Mesenchymal stem cell (in vitro differentiated cells and primary cell): ENCODE data around the gene NOTUM.

Source experiments
- DNase-seq: peaks from one replicate; pipeline ENCODE4 v3.0.0-alpha.2; 2013
- H2AFZ ChIP-seq: one replicate; pipeline ENCODE4 v1.6.1; 2013; ENCODE audit warnings: low read depth, mild to moderate bottlenecking, control low read depth, inconsistent platforms, low read length, moderate library complexity
- H2AK5ac ChIP-seq: 2 replicates; pipeline ENCODE4 v1.6.1; 2013; ENCODE audit warnings: low read length, moderate library complexity, mild to moderate bottlenecking, inconsistent platforms; ENCODE audit not compliant: severe bottlenecking
- H2BK120ac ChIP-seq: one replicate; pipeline ENCODE4 v1.6.1; 2013; ENCODE audit warnings: low read depth, mild to moderate bottlenecking, inconsistent platforms, low read length, moderate library complexity
- H2BK12ac ChIP-seq, 2 experiments: one replicate each; pipeline ENCODE4 v1.6.1; 2013; ENCODE audit warnings: inconsistent platforms in 2 of 2, low read length in 2 of 2, mild to moderate bottlenecking in 2 of 2, moderate library complexity in 2 of 2, control low read depth in 1 of 2
- H2BK15ac ChIP-seq: one replicate; pipeline ENCODE4 v1.6.1; 2013; ENCODE audit warnings: mild to moderate bottlenecking, low read depth, inconsistent platforms; ENCODE audit not compliant: poor library complexity, severe bottlenecking
- H2BK5ac ChIP-seq: 2 replicates; pipeline ENCODE4 v1.6.1; 2013; ENCODE audit warnings: low read depth, mild to moderate bottlenecking, low read length, control low read depth, inconsistent platforms; ENCODE audit not compliant: poor library complexity, severe bottlenecking
- H3K14ac ChIP-seq, 2 experiments: one replicate each; pipeline ENCODE4 v1.6.1; 2013; ENCODE audit warnings: inconsistent platforms in 2 of 2, low read length in 2 of 2, control low read depth in 1 of 2, mild to moderate bottlenecking in 1 of 2, moderate library complexity in 1 of 2
- H3K18ac ChIP-seq, 2 experiments: one replicate each; pipeline ENCODE4 v1.6.1; 2013; ENCODE audit warnings: inconsistent platforms in 2 of 2, low read length in 2 of 2, control low read depth in 1 of 2, low read depth in 1 of 2, mild to moderate bottlenecking in 1 of 2
- H3K23ac ChIP-seq, 2 experiments: one replicate each; pipeline ENCODE4 v1.6.1; 2013; ENCODE audit warnings: inconsistent platforms in 2 of 2, low read length in 2 of 2, mild to moderate bottlenecking in 2 of 2, moderate library complexity in 2 of 2, control low read depth in 1 of 2
- H3K27ac ChIP-seq: 2 replicates; pipeline ENCODE4 v1.5.1; 2013; ENCODE audit warnings: mild to moderate bottlenecking, moderate library complexity, low read length, control low read depth, inconsistent platforms; ENCODE audit not compliant: poor library complexity, severe bottlenecking
- H3K27me3 ChIP-seq, 2 experiments: 2 replicates each; pipeline versions ENCODE4 v1.6.1 to v1.7.0; 2013; ENCODE audit warnings: low read length in 2 of 2, mild to moderate bottlenecking in 2 of 2, moderate library complexity in 2 of 2, control low read depth in 1 of 2, inconsistent platforms in 1 of 2; ENCODE audit not compliant: control insufficient read depth in 1 of 2, insufficient read depth in 1 of 2
- H3K36me3 ChIP-seq, 2 experiments: 2 replicates each; pipeline versions ENCODE4 v1.6.1 to v1.7.0; 2013; ENCODE audit warnings: low read length in 2 of 2, control low read depth in 1 of 2, inconsistent platforms in 1 of 2, low read depth in 1 of 2, mild to moderate bottlenecking in 1 of 2; ENCODE audit not compliant: insufficient read depth in 2 of 2, control insufficient read depth in 1 of 2
- H3K4ac ChIP-seq, 2 experiments: one replicate each; pipeline ENCODE4 v1.6.1; 2013; ENCODE audit warnings: inconsistent platforms in 2 of 2, low read length in 2 of 2, mild to moderate bottlenecking in 2 of 2, moderate library complexity in 2 of 2, control low read depth in 1 of 2, low read depth in 1 of 2
- H3K4me1 ChIP-seq: 2 replicates; pipeline ENCODE4 v1.6.1; 2013; ENCODE audit warnings: low read depth, low read length, control low read depth; ENCODE audit not compliant: control insufficient read depth, insufficient read depth
- H3K4me2 ChIP-seq: 2 replicates; pipeline ENCODE4 v1.6.1; 2013; ENCODE audit warnings: low read length, mild to moderate bottlenecking, inconsistent platforms; ENCODE audit not compliant: poor library complexity, severe bottlenecking
- H3K4me3 ChIP-seq, 2 experiments: 2 replicates each; pipeline versions ENCODE4 v1.5.1 to v1.7.0; 2013; ENCODE audit warnings: low read length in 2 of 2, mild to moderate bottlenecking in 2 of 2, control low read depth in 1 of 2, low read depth in 1 of 2; ENCODE audit not compliant: insufficient read depth in 1 of 2
- H3K79me1 ChIP-seq: replicated peaks from 2 replicates; pipeline ENCODE4 v1.6.1; 2013; ENCODE audit warnings: mild to moderate bottlenecking, control low read depth, low read length, inconsistent platforms; ENCODE audit not compliant: poor library complexity, severe bottlenecking
- H3K9ac ChIP-seq: 2 replicates; pipeline ENCODE4 v1.7.0; 2013; ENCODE audit warnings: mild to moderate bottlenecking, low read length, moderate library complexity
- H3K9me3 ChIP-seq: 2 replicates; pipeline ENCODE4 v1.7.0; 2013; ENCODE audit warnings: mild to moderate bottlenecking, low read length; ENCODE audit not compliant: control insufficient read depth
- H4K8ac ChIP-seq: one replicate; pipeline ENCODE4 v1.6.1; 2013; ENCODE audit warnings: inconsistent platforms, mild to moderate bottlenecking, low read length, moderate library complexity
- H4K91ac ChIP-seq: one replicate; pipeline ENCODE4 v1.6.1; 2013; ENCODE audit warnings: mild to moderate bottlenecking, low read length, inconsistent platforms
- WGBS: methylation state at CpG from one replicate; pipeline ENCODE4 v1.1.7; 2013; ENCODE audit warnings: mixed read lengths; 5-methylcytosine and 5-hydroxymethylcytosine counted together

The NOTUM gene

GRCh38 chr17:81959362-81960129 lies 1.4 kb downstream of the NOTUM start:
- Histone ChIP-seq H2AFZ (no peak overlapping the region), H3K27ac (no peak overlapping the region), H3K9ac (no peak overlapping the region), H3K4ac (no peak overlapping the region), H4K8ac (no peak overlapping the region), H2BK12ac (no peak overlapping the region), H2BK15ac (no peak overlapping the region), H3K9me3 (no peaks in the 10 kb centered on the region), H2BK5ac (no peak overlapping the region), H3K4me2 (peak overlapping the region; percentile 91), H3K79me1 (no peaks in the 10 kb centered on the region), H4K91ac (no peak overlapping the region), H3K14ac (no peak overlapping the region), H3K18ac (peak overlapping the region in 1 of 2 experiments; percentile 41), H3K23ac (no peak overlapping the region), H3K4me1 (peaks cover 30% of the 10 kb centered on the region), H3K27me3 (peaks cover 41 to 80% of the 10 kb centered on the region in 2 experiments), H2BK120ac (no peak overlapping the region), H3K36me3 (no peaks in the 10 kb centered on the region), H2AK5ac (no peak overlapping the region), H3K4me3 (peak overlapping the region in 1 of 2 experiments; percentile 52)
- DNase-seq, result peak; percentile 49
- 9% methylated on average over 52 of the region's 112 CpGs for WGBS

- Histone ChIP-seq H3K4ac (no peak overlapping the region), H3K18ac (no peak overlapping the region), H2AK5ac (no peak overlapping the region), H2BK15ac (no peak overlapping the region), H3K36me3 (no peaks in the 10 kb centered on the region), H3K23ac (no peak overlapping the region), H3K4me1 (peaks cover 36% of the 10 kb centered on the region), H3K27me3 (peaks cover 35 to 77% of the 10 kb centered on the region in 2 experiments), H3K4me2 (peak overlapping the region; percentile 91), H2BK120ac (no peak overlapping the region), H3K79me1 (no peaks in the 10 kb centered on the region), H3K14ac (no peak overlapping the region), H3K9me3 (no peaks in the 10 kb centered on the region), H4K91ac (no peak overlapping the region), H2BK12ac (no peak overlapping the region), H2BK5ac (no peak overlapping the region), H3K4me3 (no peak overlapping the region), H3K9ac (no peak overlapping the region), H2AFZ (no peak overlapping the region), H4K8ac (no peak overlapping the region), H3K27ac (no peak overlapping the region)
- WGBS, result 88% methylated on average over 15 of the region's 15 CpGs
- DNase-seq, result no peak
Measured at GRCh38 chr17:81958633-81959342, 2.2 kb downstream of the NOTUM start.

- 84% methylated on average over 14 of the region's 19 CpGs for WGBS
- Histone ChIP-seq H2BK15ac (no peak overlapping the region), H2BK120ac (no peak overlapping the region), H4K8ac (no peak overlapping the region), H3K4me1 (peaks cover 36% of the 10 kb centered on the region), H3K27me3 (peaks cover 26 to 71% of the 10 kb centered on the region in 2 experiments), H3K23ac (peak overlapping the region in 1 of 2 experiments; percentile 60), H3K36me3 (no peaks in the 10 kb centered on the region), H3K79me1 (no peaks in the 10 kb centered on the region), H2AFZ (no peak overlapping the region), H2BK12ac (no peak overlapping the region), H3K4ac (no peak overlapping the region), H3K27ac (no peak overlapping the region), H3K18ac (no peak overlapping the region), H3K4me2 (no peak overlapping the region), H3K9ac (no peak overlapping the region), H4K91ac (no peak overlapping the region), H2AK5ac (no peak overlapping the region), H3K4me3 (no peak overlapping the region), H2BK5ac (no peak overlapping the region), H3K14ac (no peak overlapping the region), H3K9me3 (no peaks in the 10 kb centered on the region)
- DNase-seq, result no peak
Measured at GRCh38 chr17:81957691-81958432, 3.1 kb downstream of the NOTUM start.
